ENCODE measurements around the gene CCDC91. TPM values are rescaled to one million over a fixed set of nuclear protein-coding genes. Genes with fewer than 3 reads are reported as not detected.
"Not testable (repeated sequence)": the region's sequence is repeated elsewhere in the genome, so short reads cannot be mapped to it uniquely, and the experiment has no call there.

Gene CCDC91
- polyA plus RNA-seq, 1 donor = 20.8 TPM

DNA sequence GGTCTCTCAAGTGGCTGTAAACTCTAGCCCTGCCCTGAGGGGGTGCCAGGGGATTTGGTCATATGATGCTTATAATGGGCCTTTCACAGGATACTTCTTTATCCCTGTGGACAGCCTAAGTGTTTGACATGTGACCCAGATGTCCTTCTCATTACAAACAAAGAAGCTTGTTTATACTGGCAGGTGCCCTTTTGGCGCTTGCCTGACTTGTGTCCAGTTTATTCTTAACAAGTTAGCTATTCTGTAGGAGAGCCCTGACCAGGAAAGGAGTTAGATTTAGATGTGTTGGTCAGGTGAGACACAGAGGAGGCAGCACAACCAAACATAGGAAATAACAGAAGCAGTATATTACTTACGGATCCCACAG lies 51.9 kb downstream of the CCDC91 start:
- WGBS (ENCODE audit: insufficient coverage, low lambda C conversion rate) = 100% methylated on average over 1 of the region's 2 CpGs
- no peak for DNase-seq
- Histone ChIP-seq H3K27me3 (ENCODE audit: control insufficient read depth, insufficient read depth, low read length) (no peaks in the 10 kb centered on the region), H3K9me3 (ENCODE audit: control insufficient read depth, low read depth, low read length) (no peaks in the 10 kb centered on the region), H3K4me3 (ENCODE audit: low read length) (no peak overlapping the region), H3K36me3 (ENCODE audit: control insufficient read depth, insufficient read depth, low read length) (no peaks in the 10 kb centered on the region), H3K27ac (ENCODE audit: low read length) (no peak overlapping the region), H3K4me1 (ENCODE audit: control insufficient read depth, insufficient read depth, low read length) (no peaks in the 10 kb centered on the region)

DNA sequence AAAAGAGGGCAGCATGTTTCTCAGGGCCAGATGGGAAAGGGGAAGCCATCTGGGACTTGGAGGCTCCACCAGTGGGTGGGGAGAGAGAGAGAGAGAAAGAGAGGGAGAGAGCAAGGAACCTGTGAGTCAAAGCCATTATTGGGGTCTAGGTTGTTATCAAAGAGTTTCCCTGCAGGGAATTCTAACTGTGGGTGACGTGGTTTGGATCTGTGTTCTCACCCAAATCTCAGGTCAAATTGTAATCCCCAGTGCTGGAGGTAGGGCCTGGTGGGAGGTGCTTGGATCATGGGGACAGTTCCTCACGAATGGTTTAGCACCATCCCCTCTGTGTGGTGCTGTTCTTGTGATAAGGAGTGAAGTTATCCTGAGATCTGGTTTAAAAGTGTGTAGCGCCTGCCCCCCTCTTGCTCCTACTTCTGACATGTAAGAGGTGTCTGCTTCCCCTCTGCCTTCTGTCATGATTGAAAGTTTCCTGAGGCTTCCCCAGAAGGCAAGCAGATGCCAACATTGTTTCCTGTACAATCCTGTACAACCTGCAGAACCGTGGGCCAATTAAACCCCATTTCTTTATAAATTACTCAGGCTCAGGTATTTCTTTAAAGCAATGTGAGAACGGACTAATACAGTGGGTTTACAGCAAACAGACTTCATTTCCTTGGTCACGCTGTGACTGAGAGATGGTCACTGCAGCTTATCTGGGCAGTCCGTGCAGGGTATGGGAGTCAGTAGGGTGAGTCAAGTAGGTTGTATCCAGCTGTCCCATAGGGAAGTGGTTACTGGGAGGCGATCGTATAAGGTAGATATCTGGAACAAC lies 52.4 kb downstream of the CCDC91 start:
- H3K9me3 ChIP-seq (ENCODE audit: control insufficient read depth, low read depth, low read length) = no peaks in the 10 kb centered on the region
- no CpG with 5 or more reads among the region's 9 CpGs for WGBS (ENCODE audit: insufficient coverage, low lambda C conversion rate)
- no peaks in the 10 kb centered on the region for H3K27me3 ChIP-seq (ENCODE audit: control insufficient read depth, insufficient read depth, low read length)
- no peak overlapping the region for H3K4me3 ChIP-seq (ENCODE audit: low read length)
- no peak overlapping the region for H3K27ac ChIP-seq (ENCODE audit: low read length)
- DNase-seq = no peak
- no peaks in the 10 kb centered on the region for H3K36me3 ChIP-seq (ENCODE audit: control insufficient read depth, insufficient read depth, low read length)
- no peaks in the 10 kb centered on the region for H3K4me1 ChIP-seq (ENCODE audit: control insufficient read depth, insufficient read depth, low read length)

DNA sequence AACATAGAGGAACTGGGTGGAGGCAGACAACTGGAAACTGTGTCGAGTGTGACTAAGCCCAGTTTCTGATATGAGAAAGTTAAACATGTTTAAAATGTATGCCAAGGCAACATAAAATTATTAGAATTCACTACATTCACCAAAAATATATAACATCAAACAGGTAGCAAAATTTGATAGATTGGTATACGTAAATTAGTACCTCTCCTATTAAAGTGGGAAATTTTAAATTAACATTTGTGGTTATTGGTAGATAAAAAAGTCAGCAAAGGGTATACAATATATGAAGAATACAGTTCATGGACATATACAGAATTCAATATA lies 53.0 kb downstream of the CCDC91 start:
- Histone ChIP-seq H3K4me1 (ENCODE audit: control insufficient read depth, insufficient read depth, low read length) (no peaks in the 10 kb centered on the region), H3K9me3 (ENCODE audit: control insufficient read depth, low read depth, low read length) (no peaks in the 10 kb centered on the region), H3K27ac (ENCODE audit: low read length) (no peak overlapping the region), H3K36me3 (ENCODE audit: control insufficient read depth, insufficient read depth, low read length) (no peaks in the 10 kb centered on the region), H3K4me3 (ENCODE audit: low read length) (no peak overlapping the region), H3K27me3 (ENCODE audit: control insufficient read depth, insufficient read depth, low read length) (no peaks in the 10 kb centered on the region)
- DNase-seq = no peak
- WGBS (ENCODE audit: insufficient coverage, low lambda C conversion rate) = no CpG with 5 or more reads among the region's 2 CpGs

DNA sequence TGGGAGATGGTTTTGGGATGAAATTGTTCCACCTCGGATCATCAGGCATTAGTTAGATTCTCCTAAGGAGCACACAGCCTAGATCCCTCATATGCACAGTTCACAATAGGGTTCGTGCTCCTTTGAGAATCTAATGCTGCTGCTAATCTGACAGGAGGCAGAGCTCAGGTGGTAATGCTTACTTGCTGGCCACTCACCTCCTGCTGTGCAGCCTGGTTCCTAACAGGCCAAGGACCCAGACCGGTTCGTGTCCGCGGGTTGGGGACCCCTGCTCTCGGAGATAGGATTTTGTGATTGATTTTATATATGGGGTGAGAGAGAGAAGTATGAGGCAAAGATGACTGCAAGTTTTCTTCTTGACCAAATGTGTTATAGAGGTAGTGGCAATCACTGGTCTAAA lies 57.5 kb downstream of the CCDC91 start:
- no CpG with 5 or more reads among the region's 7 CpGs for WGBS (ENCODE audit: insufficient coverage, low lambda C conversion rate)
- no peak for DNase-seq
- Histone ChIP-seq H3K4me3 (ENCODE audit: low read length) (no peak overlapping the region), H3K9me3 (ENCODE audit: control insufficient read depth, low read depth, low read length) (no peaks in the 10 kb centered on the region), H3K4me1 (ENCODE audit: control insufficient read depth, insufficient read depth, low read length) (no peaks in the 10 kb centered on the region), H3K36me3 (ENCODE audit: control insufficient read depth, insufficient read depth, low read length) (no peaks in the 10 kb centered on the region), H3K27ac (ENCODE audit: low read length) (no peak overlapping the region), H3K27me3 (ENCODE audit: control insufficient read depth, insufficient read depth, low read length) (no peaks in the 10 kb centered on the region)

DNA sequence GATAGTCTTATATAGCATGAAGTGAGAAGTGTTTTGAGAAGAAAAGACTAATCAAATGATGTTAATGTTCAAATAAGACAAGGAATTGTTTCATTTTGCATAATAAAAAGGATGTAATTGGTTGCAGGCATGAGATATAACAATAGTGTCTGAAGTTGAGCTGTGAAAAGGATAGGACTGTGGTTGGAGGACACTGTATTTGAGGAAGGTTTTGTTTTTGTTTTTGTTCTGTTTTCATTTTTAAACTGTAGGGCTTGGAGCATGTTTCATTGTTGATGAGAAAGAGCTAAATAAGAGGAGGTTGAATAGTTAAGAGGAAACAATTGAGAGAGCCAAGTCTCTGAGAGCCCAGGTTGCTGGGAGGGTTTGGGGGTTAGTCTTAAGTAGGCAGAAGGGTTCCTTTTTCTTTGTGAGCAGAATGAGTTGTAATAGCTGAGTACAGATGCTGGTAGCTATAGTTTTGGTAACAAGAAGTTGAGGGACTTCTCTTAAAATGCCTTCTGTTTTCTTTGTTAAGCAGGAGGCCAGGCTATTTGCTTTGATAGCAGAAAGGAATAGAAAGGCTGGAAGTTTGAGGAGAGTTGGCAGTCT lies 58.4 kb downstream of the CCDC91 start:
- no peak for DNase-seq
- Histone ChIP-seq H3K27ac (ENCODE audit: low read length) (no peak overlapping the region), H3K36me3 (ENCODE audit: control insufficient read depth, insufficient read depth, low read length) (no peaks in the 10 kb centered on the region)

DNA sequence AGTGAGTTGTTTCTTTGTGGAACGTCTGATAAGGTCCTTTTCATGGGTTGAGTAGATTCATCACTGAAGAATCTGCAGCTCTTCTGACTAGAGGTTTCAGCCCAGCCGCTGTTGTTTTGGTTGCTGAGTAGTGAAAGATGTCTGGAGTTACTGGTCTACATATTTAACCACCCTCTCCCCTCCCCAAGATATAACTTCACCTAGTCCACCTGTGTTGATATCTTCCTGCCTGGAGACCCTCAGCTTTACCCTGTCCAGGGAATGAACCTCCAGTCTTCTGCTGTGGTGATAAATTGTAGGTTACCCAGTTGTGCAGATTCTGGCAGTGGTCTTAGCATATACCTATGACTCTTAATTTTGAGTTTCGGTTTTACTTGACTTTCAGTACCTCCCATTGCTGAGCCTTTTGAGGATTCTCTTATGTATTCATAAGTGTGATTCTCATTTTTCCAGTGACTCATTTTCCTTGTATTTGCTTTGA lies 62.9 kb downstream of the CCDC91 start:
- H3K27me3 ChIP-seq (ENCODE audit: control insufficient read depth, insufficient read depth, low read length) = no peaks in the 10 kb centered on the region
- H3K9me3 ChIP-seq (ENCODE audit: control insufficient read depth, low read depth, low read length) = no peaks in the 10 kb centered on the region
- no peaks in the 10 kb centered on the region for H3K36me3 ChIP-seq (ENCODE audit: control insufficient read depth, insufficient read depth, low read length)
- no peak for DNase-seq
- WGBS (ENCODE audit: insufficient coverage, low lambda C conversion rate) = 100% methylated on average over 1 of the region's 3 CpGs
- no peak overlapping the region for H3K4me3 ChIP-seq (ENCODE audit: low read length)
- no peak overlapping the region for H3K27ac ChIP-seq (ENCODE audit: low read length)
- H3K4me1 ChIP-seq (ENCODE audit: control insufficient read depth, insufficient read depth, low read length) = no peaks in the 10 kb centered on the region

More for the DNA sequence above, 58.4 kb downstream of the CCDC91 start:
- Histone ChIP-seq H3K27me3 (ENCODE audit: control insufficient read depth, insufficient read depth, low read length) (no peaks in the 10 kb centered on the region), H3K4me3 (ENCODE audit: low read length) (no peak overlapping the region), H3K4me1 (ENCODE audit: control insufficient read depth, insufficient read depth, low read length) (no peaks in the 10 kb centered on the region), H3K9me3 (ENCODE audit: control insufficient read depth, low read depth, low read length) (no peaks in the 10 kb centered on the region)

DNA sequence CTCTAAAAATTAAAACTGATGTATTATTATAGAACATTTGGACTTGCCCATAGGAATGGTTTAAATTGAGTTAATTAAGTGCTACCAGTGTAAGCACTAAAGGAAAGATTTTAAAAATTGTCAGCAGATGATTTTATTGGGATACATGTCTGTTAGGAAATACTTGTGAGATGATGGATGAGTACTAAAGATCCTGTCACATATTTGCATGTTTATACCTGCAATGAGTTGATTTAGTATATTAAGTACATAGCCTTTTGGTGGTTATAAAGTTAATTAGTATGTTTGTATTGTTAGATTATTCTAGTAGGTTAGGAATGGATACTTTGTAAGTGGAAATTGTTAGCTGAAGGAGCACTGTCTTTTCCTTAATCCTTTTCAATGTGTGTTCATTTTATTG lies 67.2 kb downstream of the CCDC91 start:
- no peaks in the 10 kb centered on the region for H3K27me3 ChIP-seq (ENCODE audit: control insufficient read depth, insufficient read depth, low read length)
- no peaks in the 10 kb centered on the region for H3K9me3 ChIP-seq (ENCODE audit: control insufficient read depth, low read depth, low read length)
- no peaks in the 10 kb centered on the region for H3K4me1 ChIP-seq (ENCODE audit: control insufficient read depth, insufficient read depth, low read length)
- no peak overlapping the region for H3K27ac ChIP-seq (ENCODE audit: low read length)
- H3K36me3 ChIP-seq (ENCODE audit: control insufficient read depth, insufficient read depth, low read length) = peaks cover 3% of the 10 kb centered on the region
- H3K4me3 ChIP-seq (ENCODE audit: low read length) = no peak overlapping the region
- DNase-seq = no peak

DNA sequence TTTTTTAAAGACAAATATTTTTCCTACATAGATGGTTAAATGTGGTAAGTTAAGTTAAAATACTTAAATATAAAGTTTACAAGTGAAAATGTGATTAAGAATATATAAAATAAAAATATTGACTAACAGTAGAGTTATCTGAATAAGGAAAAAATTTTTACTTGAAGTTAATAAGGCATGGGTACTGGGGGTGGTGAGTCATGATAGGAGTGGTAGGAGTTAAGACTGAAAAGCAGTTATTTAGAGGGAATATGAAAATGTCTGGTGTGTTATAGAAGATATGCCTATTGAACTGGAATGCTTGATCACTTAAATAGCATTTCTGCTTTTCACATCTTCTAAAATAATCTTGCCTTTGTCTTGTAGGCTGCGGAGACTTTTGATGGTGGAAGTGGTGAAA lies 68.7 kb downstream of the CCDC91 start:
- Histone ChIP-seq H3K4me3 (ENCODE audit: low read length) (no peak overlapping the region), H3K36me3 (ENCODE audit: control insufficient read depth, insufficient read depth, low read length) (peaks cover 3% of the 10 kb centered on the region), H3K4me1 (ENCODE audit: control insufficient read depth, insufficient read depth, low read length) (no peaks in the 10 kb centered on the region), H3K9me3 (ENCODE audit: control insufficient read depth, low read depth, low read length) (no peaks in the 10 kb centered on the region), H3K27me3 (ENCODE audit: control insufficient read depth, insufficient read depth, low read length) (no peaks in the 10 kb centered on the region), H3K27ac (ENCODE audit: low read length) (no peak overlapping the region)
- DNase-seq = no peak
- 100% methylated on average over 1 of the region's 1 CpG for WGBS (ENCODE audit: insufficient coverage, low lambda C conversion rate)

DNA sequence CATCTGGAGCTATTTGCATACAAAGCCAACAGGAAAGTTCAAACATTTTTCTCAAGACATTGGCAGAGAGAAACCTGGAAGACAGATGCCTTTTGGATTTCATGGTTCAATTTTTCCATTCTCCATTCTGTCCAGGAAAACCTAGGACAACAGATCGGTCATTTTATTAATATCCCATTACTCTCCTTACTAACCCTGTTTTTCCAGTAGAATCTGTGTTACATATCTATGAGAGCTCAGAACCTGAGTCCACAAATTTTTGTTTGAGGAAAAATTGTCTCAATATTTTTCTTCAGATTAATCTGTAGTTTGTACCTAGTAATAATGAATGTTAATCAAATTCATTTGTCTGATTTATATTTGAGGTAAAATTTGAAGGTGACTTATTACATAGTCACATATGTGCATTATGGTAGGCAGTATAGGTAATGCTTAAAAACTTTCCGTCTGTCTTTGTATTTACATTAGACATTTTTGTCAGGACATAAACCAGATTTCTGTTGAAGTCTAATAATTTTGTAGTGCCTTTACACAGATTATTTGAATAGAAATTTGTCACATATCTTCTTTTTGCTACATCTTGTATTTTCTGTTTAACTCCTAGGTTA lies 75.3 kb downstream of the CCDC91 start:
- WGBS (ENCODE audit: insufficient coverage, low lambda C conversion rate) = 83% methylated on average over 1 of the region's 2 CpGs
- no peak for DNase-seq
- Histone ChIP-seq H3K36me3 (ENCODE audit: control insufficient read depth, insufficient read depth, low read length) (no peaks in the 10 kb centered on the region), H3K27me3 (ENCODE audit: control insufficient read depth, insufficient read depth, low read length) (no peaks in the 10 kb centered on the region), H3K9me3 (ENCODE audit: control insufficient read depth, low read depth, low read length) (no peaks in the 10 kb centered on the region), H3K4me1 (ENCODE audit: control insufficient read depth, insufficient read depth, low read length) (no peaks in the 10 kb centered on the region), H3K4me3 (ENCODE audit: low read length) (no peak overlapping the region), H3K27ac (ENCODE audit: low read length) (no peak overlapping the region)

DNA sequence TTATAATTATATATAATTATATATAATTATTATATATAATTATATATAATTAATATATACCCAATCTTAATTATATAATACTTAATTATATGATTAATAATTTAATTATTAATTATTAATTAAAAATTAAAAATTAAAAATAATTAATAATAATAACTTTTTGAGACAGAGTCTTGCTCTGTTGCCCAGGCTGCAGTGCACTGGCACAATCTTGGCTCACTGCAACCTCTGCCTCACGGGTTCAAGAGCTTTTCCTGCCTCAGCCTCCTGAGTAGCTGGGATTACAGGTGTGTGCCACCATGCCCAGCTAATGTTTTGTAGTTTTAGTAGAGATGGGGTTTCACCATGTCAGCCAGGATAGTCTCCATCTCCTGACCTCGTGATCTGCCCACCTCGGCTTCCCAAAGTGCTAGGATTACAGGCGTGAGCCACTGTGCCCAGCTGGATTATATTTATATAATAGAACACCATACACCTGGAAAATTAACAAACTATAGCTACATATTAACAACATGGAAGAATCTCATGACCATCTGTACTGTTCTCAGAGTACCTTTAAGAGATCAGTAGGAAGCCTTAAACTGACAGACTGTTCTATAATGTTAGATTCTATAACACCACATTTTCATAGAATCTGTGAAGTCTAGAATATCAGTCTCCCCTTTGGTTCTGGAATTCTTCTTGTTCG lies 77.8 kb downstream of the CCDC91 start:
- not testable (repeated sequence) for H3K9me3 ChIP-seq (ENCODE audit: control insufficient read depth, low read depth, low read length); H3K27me3 ChIP-seq (ENCODE audit: control insufficient read depth, insufficient read depth, low read length); DNase-seq; H3K4me3 ChIP-seq (ENCODE audit: low read length); H3K27ac ChIP-seq (ENCODE audit: low read length); H3K36me3 ChIP-seq (ENCODE audit: control insufficient read depth, insufficient read depth, low read length); H3K4me1 ChIP-seq (ENCODE audit: control insufficient read depth, insufficient read depth, low read length)
- WGBS (ENCODE audit: insufficient coverage, low lambda C conversion rate) = no CpG with 5 or more reads among the region's 5 CpGs
